SHP77 (cell line): Measurements from ENCODE around the gene NTF3.

Experiments
- DNase-seq, 2 experiments: peaks; one replicate each; lab custom pipeline; 2025; lab: John Stamatoyannopoulos, UW

The NTF3 gene

DNA sequence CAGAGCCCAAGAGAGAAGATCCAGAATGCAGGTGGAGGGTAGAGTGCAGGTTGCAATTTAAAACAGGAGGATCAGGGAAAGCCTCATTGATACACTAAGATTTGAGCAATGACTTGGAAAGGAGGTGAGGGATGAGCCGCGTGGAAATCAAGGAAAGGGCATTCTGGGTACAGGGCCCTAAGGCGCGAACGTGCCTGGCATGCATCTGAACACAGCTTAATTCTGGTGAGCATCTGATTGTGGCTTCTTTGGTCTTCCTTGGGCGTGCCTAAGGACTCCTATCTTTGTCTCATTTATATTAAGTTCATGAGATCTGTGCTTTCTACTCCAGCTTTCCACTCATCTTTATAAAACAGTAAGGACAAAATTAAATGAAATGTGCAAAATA is 79.3 kb downstream of the NTF3 start:
- no peak for DNase-seq

- no peak for DNase-seq
Measured at GRCh38 chr12:5511644-5512600, 80.0 kb downstream of the NTF3 start.

- DNase-seq, result no peak
Measured at GRCh38 chr12:5512601-5512970, 80.7 kb downstream of the NTF3 start.

DNA sequence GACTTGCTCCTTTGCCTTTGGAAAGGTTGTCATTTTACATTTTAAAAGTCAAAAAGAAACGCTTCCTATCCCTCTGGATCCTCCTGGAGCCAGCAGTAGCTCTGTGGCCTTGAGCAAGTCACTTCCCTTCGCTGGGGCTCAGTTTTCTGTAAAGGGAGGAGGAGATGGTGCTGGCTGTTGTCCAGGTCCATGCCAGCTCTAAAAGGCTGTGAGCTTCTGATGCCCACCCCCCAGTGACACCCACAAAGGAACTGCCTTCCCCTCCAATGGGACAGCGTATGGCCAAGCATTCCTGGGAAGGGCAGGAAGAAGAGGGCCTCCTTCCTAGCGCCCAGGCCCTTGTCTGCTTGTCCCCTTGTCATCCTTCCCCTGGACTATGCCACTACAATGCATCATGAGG is 81.5 kb downstream of the NTF3 start:
- DNase-seq, result no peak

GRCh38 chr12:5514016-5514415 is 82.1 kb downstream of the NTF3 start:
- DNase-seq, result no peak

GRCh38 chr12:5514545-5514944 is 82.6 kb downstream of the NTF3 start:
- DNase-seq, result no peak

- no peak for DNase-seq
Measured at GRCh38 chr12:5515458-5515857, 83.5 kb downstream of the NTF3 start.

- DNase-seq, result no peak
Measured at GRCh38 chr12:5516371-5517241, 84.7 kb downstream of the NTF3 start.

DNA sequence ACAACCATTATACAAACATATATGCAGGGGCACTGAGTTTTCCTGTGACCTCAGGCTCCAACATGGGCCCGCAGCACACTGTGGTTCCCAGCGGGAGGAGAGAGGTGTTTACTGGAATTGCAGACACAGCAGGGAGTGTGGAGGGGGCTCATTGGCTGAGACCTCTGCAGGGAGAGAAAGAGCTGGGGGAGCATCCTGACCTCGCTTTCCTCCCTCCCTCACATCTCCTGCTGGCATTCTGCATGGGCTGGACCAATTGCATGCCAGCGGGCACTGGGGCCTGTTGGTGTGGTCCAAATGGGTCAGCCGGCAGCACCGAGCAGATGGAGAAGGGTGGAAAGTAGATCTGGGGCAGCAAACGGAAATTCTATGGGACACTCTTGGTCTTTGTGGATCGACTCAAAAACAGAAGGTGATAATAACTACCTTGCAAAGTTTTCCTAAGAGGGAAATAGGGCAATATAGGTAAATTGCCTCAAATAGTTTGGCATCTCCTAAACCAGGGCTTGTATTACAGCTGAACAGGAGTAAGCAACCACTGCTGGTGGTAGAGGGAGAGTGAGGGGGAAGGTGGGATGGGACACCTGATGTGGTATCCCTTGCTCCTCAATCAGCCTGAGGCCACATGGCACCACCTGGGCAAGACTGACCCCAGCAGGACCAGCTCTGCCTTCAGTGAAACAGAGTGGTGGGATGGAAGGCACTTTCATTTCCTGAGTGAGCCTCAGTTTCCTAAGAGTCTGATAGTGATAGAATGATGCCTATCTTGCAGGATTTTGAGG is 86.9 kb downstream of the NTF3 start:
- no peak for DNase-seq

GRCh38 chr12:5520037-5520436 is 88.1 kb downstream of the NTF3 start:
- DNase-seq, result no peak

- DNase-seq, result no peak
Measured at GRCh38 chr12:5520831-5521230, 88.9 kb downstream of the NTF3 start.

GRCh38 chr12:5521456-5522325 is 89.8 kb downstream of the NTF3 start:
- DNase-seq, result no peak

GRCh38 chr12:5522432-5523335 is 90.8 kb downstream of the NTF3 start:
- DNase-seq, result no peak

GRCh38 chr12:5523396-5524115 is 91.6 kb downstream of the NTF3 start:
- no peak for DNase-seq

DNA sequence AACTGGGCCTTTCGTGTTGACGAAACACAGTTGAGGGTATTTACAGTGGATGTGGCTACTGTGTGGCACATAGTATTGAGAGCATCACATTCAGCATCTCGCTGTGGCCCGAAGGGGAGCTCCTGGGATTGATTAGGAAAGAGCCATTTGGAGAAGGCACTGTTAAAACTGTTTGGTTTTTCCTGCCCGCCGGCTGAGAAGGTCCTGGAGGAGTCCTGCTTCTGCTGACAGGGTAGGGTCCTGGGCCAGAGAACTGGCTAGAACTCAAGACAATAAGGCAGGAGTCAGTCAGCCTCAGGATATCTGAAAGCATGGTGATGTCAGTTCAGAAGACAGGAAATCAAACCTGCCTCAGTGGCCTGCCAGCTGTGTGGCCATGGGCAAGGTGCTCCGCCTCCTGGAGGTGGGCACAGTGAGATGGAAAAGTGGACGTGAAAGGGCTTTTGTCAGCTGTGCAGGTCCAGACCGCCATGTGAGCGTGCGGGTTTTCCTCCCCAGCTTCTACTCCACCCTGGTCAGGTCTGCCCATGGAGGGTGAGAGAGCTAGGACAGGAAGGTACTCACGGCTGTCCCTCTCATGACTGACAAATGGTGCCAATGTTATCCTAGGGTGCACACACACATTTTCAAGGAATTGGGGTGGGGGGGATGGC is 92.3 kb downstream of the NTF3 start:
- no peak for DNase-seq

- no peak for DNase-seq
Measured at GRCh38 chr12:5524769-5525436, 93.0 kb downstream of the NTF3 start.

GRCh38 chr12:5525783-5526367 is 94.0 kb downstream of the NTF3 start:
- no peak for DNase-seq

DNA sequence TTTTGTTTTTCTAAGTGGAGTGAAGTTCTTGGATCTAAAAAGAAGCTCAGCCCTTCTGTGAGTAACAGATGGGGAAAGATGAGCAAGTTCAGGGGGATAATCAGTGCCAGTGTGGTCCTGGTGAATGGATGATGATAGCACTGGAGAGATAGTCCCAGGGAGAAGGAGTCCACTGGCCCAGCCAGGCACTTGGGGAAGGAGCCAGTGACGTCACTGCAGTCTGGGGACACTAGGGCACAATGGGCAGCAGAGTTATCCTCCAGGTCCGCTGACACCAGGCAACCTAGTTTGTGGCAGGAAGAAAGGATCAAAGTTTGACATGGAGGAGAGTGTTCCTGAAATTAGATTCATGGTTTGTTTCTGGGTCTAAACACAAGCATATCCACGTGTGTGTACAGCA is 101.5 kb downstream of the NTF3 start:
- no peak for DNase-seq
